ENCODE results near the gene DRAM1.

- TF ChIP-seq CTCF (conservative IDR thresholded peaks at IDR 0.05 in 1 of 2, IDR thresholded peaks at IDR 0.05 in 1 of 2; ENCODE audit: low read depth in 1 of 2, low read length in 2 of 2), result no peak
- TF ChIP-seq EZH2 (IDR thresholded peaks at IDR 0.05; ENCODE audit: low read length, missing control alignments), result no peak
Observed at GRCh38 chr12:101968770-101969169, 91.4 kb downstream of the DRAM1 start.

Data from fibroblast of lung (primary cell).